NCI-H146 treated with DMSO at 0.1 percent for 48 hours (cell line): ENCODE results near the gene KCNC1.

Experiments
- DNase-seq: peaks from one replicate; lab custom pipeline; 2025; ENCODE audit not compliant: unreplicated experiment; lab: John Stamatoyannopoulos, UW

Gene KCNC1

DNA sequence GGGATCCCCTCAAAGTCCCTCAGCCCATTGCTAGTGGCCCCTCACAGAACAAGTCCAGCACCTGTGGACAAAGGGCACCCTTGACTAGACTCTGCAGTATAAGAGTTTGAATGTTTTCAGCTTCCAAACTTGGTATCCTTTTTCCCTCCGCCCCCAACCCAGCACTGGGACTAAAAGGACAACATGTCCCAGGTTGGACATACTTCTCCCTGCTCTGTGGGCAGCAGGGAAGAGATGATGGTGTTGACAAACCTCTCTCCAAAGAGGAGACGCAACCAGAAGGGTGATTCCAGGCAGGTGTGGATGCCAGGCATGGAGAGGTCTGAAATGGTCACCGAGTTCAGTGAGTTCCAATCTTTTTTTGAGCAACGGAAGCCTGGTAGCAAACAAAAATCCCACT is 19.7 kb upstream of the KCNC1 start:
- DNase-seq: no peak

DNA sequence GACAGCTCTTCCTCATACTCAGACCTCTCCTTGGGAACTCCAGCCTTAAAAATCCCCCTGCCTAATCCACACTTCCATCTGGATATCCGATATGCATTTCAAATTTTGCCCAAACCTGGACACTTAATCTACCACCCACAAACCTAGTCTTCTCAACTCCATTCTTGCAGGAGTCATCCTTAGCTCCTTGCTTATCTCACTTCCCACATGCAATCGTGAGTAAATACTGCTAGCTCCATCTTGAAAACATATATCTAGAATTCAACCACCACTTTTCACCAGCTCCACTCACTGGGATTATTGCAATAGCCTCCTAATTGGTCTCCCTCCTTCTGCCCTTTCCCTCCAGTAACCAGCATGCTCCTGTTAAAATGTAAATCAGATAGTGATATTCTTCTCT is 17.8 kb upstream of the KCNC1 start:
- DNase-seq: no peak

DNA sequence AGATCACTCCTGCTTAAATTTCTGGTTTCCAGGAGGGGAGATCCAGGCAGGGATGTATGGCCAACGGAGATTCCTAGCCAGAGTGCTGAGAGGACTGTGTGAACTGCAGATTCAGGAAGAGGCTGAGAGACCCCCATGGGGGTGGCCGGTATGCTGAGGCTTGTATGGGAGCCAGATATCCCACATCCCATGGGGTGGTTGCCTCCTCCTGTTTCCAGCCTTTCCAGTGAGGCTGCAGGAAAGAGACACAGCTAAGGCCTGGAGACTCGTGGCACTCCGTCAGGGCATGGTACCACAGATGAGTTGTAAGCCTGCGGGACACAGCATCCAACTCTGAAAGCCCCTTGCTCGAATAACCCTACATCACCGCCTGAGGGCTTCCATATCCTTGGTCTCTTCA is 16.6 kb upstream of the KCNC1 start:
- no peak for DNase-seq

DNA sequence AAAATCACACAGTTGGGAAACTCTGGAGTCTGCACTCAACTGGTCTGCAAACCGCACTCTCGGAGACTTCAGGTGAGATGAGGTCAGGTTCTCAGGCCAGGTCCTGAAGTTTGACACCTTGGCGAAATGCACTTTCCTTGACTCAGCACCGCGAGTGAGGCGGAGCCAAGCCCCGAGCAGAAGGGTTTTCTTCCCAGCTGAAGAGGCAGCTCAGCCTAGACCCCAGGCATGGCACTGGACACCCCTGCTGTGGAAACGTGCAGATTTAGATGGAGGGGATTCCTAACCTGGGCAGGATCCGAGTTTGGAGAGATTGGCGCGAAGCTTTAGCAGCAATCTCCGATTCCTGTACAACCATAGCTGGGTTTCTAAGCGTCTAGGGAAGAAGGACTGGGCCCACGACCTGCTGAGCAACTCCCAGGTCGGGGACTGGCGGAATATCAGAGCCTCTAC is 16.0 kb upstream of the KCNC1 start:
- DNase-seq: no peak

DNA sequence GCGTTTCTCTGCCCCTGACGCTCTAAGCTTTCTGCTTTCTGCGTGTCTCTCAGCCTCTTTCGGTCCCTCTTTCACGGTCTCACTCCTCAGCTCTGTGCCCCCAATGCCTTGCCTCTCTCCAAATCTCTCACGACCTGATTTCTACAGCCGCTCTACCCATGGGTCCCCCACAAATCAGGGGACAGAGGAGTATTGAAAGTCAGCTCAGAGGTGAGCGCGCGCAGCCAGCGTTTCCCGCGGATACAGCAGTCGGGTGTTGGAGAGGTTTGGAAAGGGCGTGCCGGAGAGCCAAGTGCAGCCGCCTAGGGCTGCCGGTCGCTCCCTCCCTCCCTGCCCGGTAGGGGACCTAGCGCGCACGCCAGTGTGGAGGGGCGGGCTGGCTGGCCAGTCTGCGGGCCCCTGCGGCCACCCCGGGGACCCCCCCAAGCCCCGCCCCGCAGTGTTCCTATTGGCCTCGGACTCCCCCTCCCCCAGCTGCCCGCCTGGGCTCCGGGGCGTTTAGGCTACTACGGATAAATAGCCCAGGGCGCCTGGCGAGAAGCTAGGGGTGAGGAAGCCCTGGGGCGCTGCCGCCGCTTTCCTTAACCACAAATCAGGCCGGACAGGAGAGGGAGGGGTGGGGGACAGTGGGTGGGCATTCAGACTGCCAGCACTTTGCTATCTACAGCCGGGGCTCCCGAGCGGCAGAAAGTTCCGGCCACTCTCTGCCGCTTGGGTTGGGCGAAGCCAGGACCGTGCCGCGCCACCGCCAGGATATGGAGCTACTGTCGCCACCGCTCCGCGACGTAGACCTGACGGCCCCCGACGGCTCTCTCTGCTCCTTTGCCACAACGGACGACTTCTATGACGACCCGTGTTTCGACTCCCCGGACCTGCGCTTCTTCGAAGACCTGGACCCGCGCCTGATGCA is 15.3 kb upstream of the KCNC1 start, which contains the start of gene MYOD1:
Gene MYOD1 (plus strand): TSS at position 544 of the 910 bp plus-strand sequence. CDS start 212 bp downstream, at position 756.
- DNase-seq: peak; percentile 44

DNA sequence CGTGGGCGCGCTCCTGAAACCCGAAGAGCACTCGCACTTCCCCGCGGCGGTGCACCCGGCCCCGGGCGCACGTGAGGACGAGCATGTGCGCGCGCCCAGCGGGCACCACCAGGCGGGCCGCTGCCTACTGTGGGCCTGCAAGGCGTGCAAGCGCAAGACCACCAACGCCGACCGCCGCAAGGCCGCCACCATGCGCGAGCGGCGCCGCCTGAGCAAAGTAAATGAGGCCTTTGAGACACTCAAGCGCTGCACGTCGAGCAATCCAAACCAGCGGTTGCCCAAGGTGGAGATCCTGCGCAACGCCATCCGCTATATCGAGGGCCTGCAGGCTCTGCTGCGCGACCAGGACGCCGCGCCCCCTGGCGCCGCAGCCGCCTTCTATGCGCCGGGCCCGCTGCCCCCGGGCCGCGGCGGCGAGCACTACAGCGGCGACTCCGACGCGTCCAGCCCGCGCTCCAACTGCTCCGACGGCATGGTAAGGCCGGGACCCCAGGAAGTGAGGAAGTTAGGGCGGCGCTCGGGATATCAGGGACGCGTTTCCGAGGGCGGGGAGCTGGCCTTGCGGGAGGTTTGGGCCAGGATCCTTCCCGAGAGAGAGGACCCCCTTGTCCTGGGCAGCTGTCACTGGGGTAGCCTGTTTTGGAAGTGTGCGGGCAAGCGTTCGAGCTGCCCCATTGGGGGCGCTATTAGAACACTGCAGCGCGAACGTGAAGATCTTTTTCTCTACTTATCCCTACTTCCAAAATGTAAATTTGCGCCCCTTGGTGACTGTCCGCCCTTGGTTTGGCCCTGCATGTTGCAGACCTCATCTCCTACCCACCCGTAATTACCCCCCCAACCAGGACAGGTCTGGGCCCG is 14.4 kb upstream of the KCNC1 start:
- no peak for DNase-seq

DNA sequence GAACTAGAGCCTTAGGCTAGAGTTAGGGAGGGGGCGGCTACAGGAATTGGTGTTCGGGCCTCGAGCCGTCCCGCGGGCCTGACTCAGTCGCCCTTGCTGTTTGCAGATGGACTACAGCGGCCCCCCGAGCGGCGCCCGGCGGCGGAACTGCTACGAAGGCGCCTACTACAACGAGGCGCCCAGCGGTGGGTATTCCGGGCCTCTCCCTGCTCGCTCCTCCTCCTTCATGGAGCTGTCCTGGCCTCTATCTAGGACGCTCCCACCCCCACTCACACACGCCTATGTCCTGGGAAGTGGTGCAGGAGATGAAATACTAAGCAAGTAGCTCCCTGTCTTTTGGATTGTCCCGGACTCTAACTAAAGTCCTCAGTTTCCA is 13.8 kb upstream of the KCNC1 start:
- no peak for DNase-seq

DNA sequence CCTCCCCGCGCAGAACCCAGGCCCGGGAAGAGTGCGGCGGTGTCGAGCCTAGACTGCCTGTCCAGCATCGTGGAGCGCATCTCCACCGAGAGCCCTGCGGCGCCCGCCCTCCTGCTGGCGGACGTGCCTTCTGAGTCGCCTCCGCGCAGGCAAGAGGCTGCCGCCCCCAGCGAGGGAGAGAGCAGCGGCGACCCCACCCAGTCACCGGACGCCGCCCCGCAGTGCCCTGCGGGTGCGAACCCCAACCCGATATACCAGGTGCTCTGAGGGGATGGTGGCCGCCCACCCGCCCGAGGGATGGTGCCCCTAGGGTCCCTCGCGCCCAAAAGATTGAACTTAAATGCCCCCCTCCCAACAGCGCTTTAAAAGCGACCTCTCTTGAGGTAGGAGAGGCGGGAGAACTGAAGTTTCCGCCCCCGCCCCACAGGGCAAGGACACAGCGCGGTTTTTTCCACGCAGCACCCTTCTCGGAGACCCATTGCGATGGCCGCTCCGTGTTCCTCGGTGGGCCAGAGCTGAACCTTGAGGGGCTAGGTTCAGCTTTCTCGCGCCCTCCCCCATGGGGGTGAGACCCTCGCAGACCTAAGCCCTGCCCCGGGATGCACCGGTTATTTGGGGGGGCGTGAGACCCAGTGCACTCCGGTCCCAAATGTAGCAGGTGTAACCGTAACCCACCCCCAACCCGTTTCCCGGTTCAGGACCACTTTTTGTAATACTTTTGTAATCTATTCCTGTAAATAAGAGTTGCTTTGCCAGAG is 13.2 kb upstream of the KCNC1 start:
- DNase-seq: no peak

DNA sequence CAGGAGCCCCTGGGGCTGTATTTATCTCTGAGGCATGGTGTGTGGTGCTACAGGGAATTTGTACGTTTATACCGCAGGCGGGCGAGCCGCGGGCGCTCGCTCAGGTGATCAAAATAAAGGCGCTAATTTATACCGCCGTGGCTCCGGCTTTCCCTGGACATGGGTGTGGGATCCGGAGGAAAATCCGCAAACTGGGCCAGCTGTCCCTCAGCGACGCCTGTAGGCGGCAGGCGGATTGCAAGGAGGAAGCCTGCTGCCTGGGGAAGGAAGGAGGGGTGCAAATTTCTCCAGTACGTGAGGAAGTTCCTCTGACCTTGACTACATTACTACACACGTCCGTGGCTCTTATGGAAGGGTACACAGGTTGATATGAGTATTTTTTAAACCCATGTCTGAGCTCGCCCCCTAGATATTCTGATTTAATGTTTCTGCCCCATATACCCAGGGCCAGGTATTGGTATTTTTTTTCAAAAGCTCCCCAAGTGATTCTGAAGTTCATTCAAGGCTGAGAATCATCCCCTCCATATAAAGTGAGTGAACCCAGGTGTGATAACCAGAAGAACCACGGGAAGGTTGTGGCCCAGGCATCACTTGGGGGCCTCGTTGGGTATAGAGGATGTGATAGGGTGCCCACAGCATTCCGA is 12.5 kb upstream of the KCNC1 start:
- peak; percentile 24 for DNase-seq

DNA sequence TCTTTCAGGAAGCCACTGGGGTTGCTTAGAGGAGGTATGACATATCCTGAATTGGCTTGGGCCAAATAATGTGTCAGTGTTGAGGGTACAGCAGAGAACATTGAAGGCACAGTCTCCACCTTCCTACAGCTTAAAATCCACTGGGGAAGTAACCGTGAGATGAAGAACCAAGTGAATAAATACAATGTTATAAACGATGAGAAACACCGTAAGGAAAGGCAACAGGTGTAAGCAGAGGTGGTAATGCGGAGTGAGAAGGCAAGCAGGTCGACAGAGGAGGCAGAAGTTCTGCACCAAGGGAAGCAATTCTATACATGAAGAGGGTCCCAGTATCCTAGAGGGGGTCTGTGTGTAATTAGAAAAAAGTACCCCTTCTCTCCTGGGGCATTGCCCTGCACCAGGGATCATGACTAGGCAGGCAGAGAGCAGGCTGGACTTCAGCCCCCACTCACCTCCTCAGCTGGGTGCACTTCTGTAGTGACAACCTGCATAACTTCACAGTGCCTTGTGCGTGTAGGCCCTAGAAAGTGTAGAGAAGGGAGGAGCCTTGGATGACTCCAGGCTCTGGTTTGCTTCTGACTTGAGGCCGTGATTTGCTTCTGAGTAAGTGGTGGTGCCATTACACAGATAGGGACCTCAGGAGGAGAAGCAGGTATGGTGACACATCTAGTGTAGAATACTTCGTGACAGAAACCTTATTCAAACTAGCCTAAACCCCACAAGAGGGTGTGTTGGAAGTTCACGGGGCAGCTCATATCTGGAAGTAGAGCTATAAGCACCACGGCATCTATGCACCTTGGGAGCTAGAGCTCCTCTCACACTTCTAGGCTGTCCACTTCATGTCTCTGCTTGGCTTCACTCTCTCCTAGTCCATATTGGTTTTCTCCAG is 10.3 kb upstream of the KCNC1 start:
- no peak for DNase-seq

DNA sequence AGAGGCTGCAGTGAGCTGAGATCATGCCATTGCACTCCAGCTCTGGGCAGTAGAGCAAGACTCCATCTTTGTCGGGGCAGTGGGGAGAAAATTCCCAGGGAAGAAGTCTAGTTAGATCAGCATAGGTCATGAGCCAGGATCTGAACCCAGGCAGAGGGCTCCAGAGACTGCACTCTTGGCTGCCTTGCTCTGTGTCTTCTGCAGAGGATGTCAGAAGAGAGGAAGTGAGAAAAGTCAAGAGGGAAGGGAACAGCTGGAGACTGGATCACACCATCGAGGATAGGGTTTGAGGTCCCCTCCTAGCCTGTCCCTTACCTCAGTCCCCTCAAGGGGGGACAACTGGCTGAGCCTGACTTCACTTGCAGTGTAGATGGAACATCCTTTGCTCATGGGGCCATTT is 9.4 kb upstream of the KCNC1 start:
- DNase-seq: no peak

DNA sequence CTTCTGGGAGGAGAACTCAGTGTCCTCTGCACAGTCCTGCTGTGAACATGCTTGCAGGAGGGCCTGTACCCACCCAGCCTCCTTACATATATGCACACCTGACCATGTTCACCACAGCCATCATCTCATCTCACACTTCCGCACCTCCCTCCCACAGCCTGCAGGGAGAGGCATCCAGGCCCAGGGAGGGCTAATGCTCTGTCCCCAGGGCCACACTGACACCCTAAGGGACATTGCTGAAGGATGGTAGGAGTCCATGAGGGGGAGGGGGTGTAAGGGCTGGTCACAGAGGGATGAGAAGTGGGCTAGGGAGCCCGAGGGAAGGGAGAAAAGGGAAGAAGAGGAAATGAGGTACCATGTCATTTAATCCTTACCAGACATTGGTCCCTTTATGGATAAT is 4.4 kb upstream of the KCNC1 start:
- DNase-seq: no peak

DNA sequence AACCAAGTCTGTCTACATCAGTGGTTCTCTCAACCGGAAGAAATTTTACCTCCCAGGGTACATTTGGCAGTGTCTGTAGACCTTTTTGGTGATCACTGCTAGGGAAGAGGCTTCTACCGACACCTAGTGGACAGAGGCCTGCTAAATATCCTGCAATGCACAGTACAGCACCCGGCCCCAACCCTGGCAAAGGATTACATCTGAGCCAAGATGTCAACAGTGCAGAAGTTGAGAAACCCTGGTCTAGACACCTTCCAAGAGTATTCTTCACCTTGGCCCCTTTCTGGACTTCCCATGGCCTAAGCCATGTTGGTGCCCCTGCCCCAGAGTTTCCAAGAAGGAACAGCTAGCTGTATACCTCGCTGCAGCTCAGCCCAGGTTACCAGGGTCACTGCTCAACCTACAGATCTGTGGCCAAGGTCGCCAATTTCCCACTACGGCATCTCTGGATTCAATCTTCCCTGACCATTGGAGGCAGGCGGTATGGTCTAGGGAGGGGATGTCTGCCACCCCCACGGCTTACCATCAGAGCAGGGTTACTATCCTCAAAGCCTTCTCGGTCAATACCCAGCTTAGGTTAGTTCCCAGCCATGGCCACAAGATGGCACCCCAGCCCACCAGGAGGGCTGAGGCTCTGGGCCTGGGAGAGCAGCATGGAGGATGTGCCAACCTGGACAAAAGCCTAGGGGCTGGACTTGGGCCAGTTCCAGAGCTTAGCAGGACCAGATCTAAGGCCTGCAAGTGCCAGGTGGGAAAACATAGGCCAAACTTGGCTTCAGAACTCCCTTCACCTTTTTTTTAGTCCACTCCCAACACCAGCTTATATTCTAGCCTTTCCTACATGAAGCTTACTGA is 3.7 kb upstream of the KCNC1 start:
- DNase-seq: peak; percentile 81

DNA sequence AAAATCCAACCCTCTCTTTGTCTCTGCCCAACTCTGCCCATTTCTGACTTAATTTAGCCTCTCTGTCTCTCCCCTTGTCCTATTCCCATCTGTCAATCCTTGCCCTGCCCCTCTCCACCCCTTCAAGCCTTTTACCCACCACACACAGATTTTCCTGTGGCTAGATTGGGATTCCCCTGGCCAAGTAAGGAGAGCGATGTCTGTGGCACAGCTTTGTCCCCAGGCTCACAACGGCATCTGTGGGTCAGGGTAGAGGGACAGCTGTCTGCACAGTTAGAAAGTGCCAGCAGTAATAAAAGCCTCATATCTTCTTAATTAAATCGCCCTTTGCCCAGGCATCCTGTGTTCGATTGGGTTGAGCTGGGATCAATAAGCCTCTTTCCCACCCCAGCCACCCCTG is 1.3 kb upstream of the KCNC1 start:
- no peak for DNase-seq

DNA sequence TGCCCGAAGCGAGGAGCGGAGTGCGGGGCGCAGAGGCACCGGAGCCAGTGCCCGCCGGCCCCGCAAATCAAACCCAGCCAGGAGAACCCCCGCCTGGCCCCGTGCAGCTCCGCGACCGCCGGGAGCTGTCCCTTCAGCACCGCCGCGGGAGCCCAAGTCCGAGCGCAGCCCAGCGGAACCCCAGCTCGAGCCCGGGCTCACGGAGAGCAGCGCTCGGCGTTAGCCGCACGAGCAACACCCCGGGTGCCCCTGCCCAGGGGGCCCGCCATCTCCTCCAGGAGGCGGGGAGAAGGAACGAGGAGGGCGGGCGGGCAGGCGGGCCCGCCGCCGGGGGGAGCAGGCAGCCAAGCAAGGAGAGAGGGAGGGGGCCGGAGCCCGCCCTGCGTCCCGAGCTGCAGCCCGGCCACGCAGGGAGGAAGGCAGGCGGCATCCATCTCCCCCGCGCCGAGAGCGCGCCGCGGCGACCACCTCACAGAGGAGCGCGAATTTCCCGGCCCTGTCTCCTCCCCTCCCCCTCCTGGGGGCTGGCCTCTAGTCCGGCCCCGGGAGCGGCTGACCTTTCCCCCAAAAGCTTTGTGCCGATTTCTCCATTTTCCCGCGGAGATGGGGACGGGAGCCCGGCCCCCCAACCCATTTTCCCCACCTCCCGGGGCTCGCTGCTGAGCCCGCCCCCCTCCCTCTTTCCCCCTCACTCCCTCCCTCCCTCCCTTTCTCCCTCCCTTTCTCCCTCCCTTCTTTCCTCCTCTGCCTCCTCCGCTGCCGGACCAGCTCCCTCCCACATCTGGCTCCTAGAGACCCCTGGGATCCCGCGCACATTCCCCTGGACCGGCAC is 621 bp downstream of the KCNC1 start:
- DNase-seq: peak; percentile 14

DNA sequence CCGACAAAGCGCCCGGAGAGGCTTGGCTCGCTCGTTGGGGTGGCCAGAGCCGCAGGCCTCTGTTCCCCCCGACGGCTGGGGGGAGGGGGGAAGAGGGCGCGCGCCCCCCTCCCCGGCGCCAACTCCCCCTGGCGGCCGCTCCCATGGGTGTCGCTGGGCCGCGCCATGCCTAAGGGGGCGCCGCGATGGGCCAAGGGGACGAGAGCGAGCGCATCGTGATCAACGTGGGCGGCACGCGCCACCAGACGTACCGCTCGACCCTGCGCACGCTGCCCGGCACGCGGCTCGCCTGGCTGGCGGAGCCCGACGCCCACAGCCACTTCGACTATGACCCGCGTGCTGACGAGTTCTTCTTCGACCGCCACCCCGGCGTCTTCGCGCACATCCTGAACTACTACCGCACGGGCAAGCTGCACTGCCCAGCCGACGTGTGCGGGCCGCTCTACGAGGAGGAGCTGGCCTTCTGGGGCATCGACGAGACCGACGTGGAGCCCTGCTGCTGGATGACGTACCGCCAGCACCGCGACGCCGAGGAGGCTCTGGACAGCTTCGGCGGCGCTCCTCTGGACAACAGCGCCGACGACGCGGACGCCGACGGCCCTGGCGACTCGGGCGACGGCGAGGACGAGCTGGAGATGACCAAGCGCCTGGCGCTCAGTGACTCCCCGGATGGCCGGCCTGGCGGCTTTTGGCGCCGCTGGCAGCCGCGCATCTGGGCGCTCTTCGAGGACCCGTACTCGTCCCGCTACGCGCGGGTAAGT is 1.4 kb downstream of the KCNC1 start:
- no peak for DNase-seq

DNA sequence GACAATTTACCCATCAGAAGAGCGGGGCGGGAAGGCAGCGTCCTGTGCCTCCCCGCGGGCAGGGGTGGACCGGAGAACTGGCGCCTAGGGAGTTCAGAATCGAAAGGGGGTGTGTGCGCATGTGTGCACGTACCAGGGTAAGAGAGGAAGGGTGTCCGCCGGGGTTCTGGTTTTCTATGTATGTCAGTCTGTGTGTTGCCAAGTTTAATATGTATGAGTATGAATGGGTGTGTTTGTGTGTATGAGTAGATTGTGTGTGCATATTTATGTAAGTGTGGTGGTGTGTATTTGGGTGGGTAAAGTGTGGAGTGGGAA is 2.0 kb downstream of the KCNC1 start:
- DNase-seq: no peak
